GM18951 (cell line): ENCODE results near the gene VASH2.

ENCODE experiments used
- POLR2A ChIP-seq: IDR thresholded peaks from 4 replicates; pipeline ENCODE4 v1.6.1; 2011; ENCODE audit warnings: mild to moderate bottlenecking; ENCODE audit not compliant: insufficient read length, insufficient read depth; ENCODE audit errors: extremely low read depth
- in situ Hi-C: fragments of 300-500 bp; cut with MboI; formaldehyde crosslinking; loops from one replicate; pipeline ENCODE4 v1.12.0; 2022; ENCODE audit warnings: low sequenced_read_pairs, mixed read lengths, inconsistent platforms; ENCODE audit not compliant: unreplicated experiment

The VASH2 gene

DNA sequence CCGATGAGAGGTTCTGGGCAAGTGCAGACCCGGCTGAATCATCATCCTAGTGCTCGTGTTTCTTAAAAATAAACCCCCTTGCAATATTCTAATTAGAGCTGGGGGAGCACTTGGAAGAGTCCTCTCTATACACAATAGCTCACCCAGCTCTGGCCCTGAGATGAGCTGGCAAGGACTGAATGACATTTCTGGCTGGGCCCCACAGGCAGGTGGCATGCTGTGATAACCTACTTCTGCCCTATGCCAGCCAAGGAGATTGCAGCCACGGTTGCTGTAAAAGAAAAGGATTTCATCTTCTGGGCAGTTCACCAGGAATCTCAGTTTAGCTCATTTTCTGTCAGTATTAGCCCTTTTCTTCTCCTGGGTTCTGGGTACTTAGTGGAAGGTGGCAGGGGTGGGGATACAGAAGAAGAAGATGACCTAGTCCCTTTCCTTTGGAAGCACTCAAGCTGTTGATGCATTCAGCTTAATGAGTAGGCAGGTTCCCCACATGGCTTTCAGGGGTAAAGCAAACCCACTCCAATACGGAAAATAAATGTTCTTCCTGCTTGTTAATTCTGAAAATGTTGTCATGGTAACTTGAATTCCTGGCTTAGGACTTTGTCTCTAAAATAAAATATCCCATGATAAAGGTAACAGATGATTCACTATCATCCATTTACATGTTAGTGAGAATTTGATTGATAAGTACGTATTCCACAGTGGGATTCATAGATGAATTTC is 32.2 kb downstream of the VASH2 start:
- in situ Hi-C loops = loop anchor here (25.0 kb wide), 3 partner anchors 170 to 520 kb away; no protein-coding TSS in a partner anchor
- TF ChIP-seq POLR2A = no peak

GRCh38 chr1:212983482-212983881 is 33.1 kb downstream of the VASH2 start:
- in situ Hi-C loops = loop anchor here (25.0 kb wide), 3 partner anchors 171 to 521 kb away; no protein-coding TSS in a partner anchor

DNA sequence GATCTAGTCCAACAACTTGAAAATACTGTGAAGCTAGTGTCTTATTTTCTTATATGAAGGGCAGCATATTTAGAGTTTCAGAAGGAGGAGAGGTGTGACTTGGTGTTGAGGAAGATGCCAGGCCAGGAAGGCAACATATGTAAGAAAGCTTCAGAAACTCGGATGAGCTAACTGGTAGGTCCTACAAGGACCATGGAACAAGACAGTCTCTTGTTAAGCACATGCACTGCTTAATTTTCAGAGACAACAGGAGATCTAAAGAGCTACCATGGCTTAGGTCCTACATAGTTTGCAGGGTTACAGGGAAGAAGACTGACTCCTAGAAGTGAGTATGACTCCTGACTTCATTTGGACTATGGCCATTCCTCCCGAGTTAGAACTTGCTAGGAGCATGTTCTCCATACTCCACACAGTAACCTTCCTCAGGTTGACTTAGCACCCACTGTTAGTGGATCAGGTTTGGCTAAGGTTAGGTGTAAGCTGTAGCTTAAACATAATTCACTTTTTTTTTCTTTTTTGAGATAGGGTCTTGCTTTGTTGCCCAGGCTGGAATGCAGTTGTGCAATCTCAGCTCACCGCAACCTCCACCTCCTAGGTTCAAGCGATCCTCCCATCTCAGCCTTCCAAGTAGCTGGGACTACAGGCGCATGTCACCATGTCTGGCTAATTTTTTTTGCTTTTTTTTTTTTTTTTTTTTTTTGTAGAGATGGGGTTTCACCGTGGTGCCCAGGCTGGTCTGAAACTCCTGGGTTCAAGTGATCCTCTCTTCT is 34.4 kb downstream of the VASH2 start:
- no peak for TF ChIP-seq POLR2A
- in situ Hi-C loops = loop anchor here (25.0 kb wide), 3 partner anchors 172 to 522 kb away; no protein-coding TSS in a partner anchor

More at GRCh38 chr1:212983482-212983881, 33.1 kb downstream of the VASH2 start:
- no peak for TF ChIP-seq POLR2A

DNA sequence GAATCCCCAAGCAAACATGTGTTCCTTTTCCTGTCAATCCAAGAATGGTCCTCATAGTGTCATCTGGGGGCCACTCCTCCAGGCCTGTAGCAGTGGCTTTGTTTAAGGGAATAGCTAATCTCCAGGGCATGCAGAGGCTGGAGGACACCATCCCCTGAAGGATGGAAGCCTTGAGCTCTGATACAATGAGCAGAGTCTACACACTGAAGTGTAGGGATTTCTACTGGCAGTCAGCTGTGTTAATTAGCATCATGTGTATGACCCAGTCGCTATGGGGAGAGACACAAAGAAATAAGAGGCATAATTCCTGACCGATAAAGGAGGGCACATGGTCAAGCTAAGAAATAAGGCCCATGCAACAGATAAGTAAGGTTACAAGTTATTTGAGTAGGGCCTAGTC is 36.2 kb downstream of the VASH2 start:
- TF ChIP-seq POLR2A = no peak
- in situ Hi-C loops = loop anchor here (25.0 kb wide), 3 partner anchors 174 to 524 kb away; no protein-coding TSS in a partner anchor

DNA sequence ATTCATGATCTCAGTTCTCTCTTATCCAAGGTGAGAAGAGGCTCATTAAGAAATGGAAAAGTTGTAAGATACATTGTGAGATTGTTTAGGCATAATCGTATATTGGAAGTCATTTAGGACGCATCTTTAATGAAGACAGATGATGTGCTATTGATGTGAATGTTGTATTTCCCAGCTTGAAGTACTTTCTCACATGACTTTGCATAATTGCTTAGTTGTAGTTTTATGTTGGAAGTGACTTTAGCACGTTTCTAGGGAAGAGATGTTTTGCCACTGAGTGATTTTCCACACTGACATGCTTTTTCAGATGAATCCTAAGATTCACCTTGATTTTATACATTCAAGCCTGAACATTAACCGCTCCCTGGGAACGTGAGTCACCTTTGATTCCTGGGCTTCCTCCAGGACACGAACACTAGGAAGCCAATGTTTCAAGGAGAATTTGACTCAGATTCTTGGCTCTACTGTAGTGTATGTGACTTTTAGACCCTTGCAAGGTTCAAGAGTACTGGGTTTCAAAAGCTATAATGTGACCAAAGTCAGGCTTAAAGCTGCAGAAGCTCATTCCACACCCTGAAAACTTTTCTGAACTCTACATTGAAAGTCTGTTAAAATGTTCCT is 37.5 kb downstream of the VASH2 start:
- in situ Hi-C loops = loop anchor here (25.0 kb wide), 3 partner anchors 176 to 526 kb away; no protein-coding TSS in a partner anchor
- no peak for TF ChIP-seq POLR2A

DNA sequence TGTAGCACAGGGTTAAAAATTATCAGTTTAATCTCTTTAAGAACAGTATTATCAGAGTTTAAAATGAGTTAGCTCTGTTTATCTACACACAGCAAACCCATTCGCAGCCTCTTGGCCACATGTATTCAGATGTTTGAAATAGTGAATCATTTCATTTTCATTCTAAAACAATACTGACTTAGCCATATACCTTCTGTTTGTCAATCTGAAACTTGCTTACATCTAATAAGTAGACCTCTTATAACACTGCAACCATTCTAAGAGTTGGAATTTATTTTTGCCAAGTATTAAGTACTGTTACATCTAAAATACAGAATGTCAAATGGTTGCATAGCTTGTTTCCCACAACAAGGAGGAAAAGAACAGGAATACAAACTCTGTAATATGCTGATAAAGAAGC is 39.9 kb downstream of the VASH2 start:
- TF ChIP-seq POLR2A = no peak
- in situ Hi-C loops = loop anchor here (25.0 kb wide), 3 partner anchors 178 to 528 kb away; no protein-coding TSS in a partner anchor

GRCh38 chr1:212993960-212994359 is 43.6 kb downstream of the VASH2 start:
- in situ Hi-C loops = loop anchor here (25.0 kb wide), 3 partner anchors 182 to 532 kb away; no protein-coding TSS in a partner anchor

GRCh38 chr1:212994926-212995325 is 44.6 kb downstream of the VASH2 start:
- no peak for TF ChIP-seq POLR2A
- in situ Hi-C loops = loop anchor here (25.0 kb wide), 3 partner anchors 183 to 533 kb away; no protein-coding TSS in a partner anchor

- in situ Hi-C loops = no loop called here
- TF ChIP-seq POLR2A = no peak
These were observed 52.9 kb downstream of the VASH2 start for GRCh38 chr1:213003256-213003655.

DNA sequence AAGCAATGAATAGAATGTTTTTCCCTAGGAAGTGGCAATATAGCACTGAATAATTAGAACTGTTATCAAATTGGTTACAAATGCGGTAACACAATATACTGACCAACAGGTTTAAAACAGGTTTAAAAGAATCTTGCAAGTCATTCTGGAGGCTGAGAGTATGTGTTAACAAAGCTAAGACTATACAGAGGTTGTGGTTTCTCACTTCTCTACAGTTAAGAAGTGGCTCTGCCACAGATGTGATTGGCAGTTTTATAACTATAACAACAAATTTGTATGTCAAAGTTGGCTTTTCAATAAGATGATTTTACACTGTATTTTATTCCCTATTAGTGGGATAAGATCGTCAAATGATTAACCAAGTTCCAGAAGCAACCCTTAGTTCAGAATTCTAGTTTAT is 58.2 kb downstream of the VASH2 start:
- in situ Hi-C loops = no loop called here
- TF ChIP-seq POLR2A = no peak

DNA sequence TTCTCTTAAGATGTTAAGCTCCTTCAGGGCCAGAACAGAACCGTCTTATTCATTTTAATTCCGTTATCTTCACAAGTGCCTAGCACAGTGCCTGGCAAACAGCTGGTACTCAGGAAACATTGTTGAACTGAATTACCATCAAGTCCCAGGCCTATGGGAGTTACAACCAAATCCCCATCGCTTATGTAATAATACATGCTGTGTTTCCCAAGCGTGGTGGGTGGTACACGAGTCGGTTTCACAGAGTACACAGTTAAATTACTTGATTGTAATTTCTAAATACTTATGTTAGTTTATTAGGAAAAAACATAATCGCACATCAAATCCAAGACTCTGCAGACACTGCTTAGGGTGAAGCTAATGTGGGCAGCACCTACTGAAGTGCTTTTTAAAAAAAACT is 64.3 kb downstream of the VASH2 start:
- in situ Hi-C loops = no loop called here
- no peak for TF ChIP-seq POLR2A

- in situ Hi-C loops = no loop called here
- peak; percentile 94 for TF ChIP-seq POLR2A
These were observed 65.0 kb downstream of the VASH2 start, which contains the start of gene ANGEL2 for GRCh38 chr1:213015099-213016050. TSS of gene ANGEL2 (minus strand) at chr1:213015867. CDS start at chr1:213015671, 196 bp downstream.
